Measurements from ENCODE around the gene SMTNL2. TPM values are rescaled to one million over a fixed set of nuclear protein-coding genes. Genes with fewer than 3 reads are reported as not detected.
"Not testable (repeated sequence)": the region's sequence is repeated elsewhere in the genome, so short reads cannot be mapped to it uniquely, and the experiment has no call there.

Gene SMTNL2
- total RNA-seq, 1 experiment from 2014 or later = not detected

GRCh38 chr17:4590981-4591453 is 6.7 kb downstream of the SMTNL2 start:
- H3K27ac ChIP-seq = no peak overlapping the region
- no peaks in the 10 kb centered on the region for H3K36me3 ChIP-seq
- no peaks in the 10 kb centered on the region for H3K9me3 ChIP-seq (replicated peaks)
- no peak for DNase-seq (ENCODE audit: low read depth in 1 of 2, low spot score in 2 of 2)
- H3K27me3 ChIP-seq (replicated peaks) = peaks cover 24% of the 10 kb centered on the region
- no peaks in the 10 kb centered on the region for H3K4me1 ChIP-seq (replicated peaks)
- H3K4me3 ChIP-seq = no peak overlapping the region

- DNase-seq (ENCODE audit: low read depth in 1 of 2, low spot score in 2 of 2) = no peak
- H3K4me3 ChIP-seq = no peak overlapping the region
- peaks cover 18% of the 10 kb centered on the region for H3K27me3 ChIP-seq (replicated peaks)
Observed at GRCh38 chr17:4591529-4591928, 7.2 kb downstream of the SMTNL2 start.

GRCh38 chr17:4592240-4593005 is 8.1 kb downstream of the SMTNL2 start:
- Histone ChIP-seq H3K4me1 (replicated peaks) (no peaks in the 10 kb centered on the region), H3K27me3 (replicated peaks) (peaks cover 10% of the 10 kb centered on the region), H3K9me3 (replicated peaks) (no peaks in the 10 kb centered on the region), H3K36me3 (no peaks in the 10 kb centered on the region), H3K4me3 (no peak overlapping the region), H3K27ac (no peak overlapping the region)
- DNase-seq (ENCODE audit: low read depth in 1 of 2, low spot score in 2 of 2) = no peak

More at GRCh38 chr17:4591529-4591928, 7.2 kb downstream of the SMTNL2 start:
- no peaks in the 10 kb centered on the region for H3K36me3 ChIP-seq
- H3K4me1 ChIP-seq (replicated peaks) = no peaks in the 10 kb centered on the region
- no peaks in the 10 kb centered on the region for H3K9me3 ChIP-seq (replicated peaks)
- no peak overlapping the region for H3K27ac ChIP-seq

- H3K27ac ChIP-seq = no peak overlapping the region
- no peaks in the 10 kb centered on the region for H3K36me3 ChIP-seq
- H3K4me3 ChIP-seq = no peak overlapping the region
- H3K9me3 ChIP-seq (replicated peaks) = no peaks in the 10 kb centered on the region
- peaks cover 9% of the 10 kb centered on the region for H3K27me3 ChIP-seq (replicated peaks)
- no peak for DNase-seq (ENCODE audit: low read depth in 1 of 2, low spot score in 2 of 2)
- no peaks in the 10 kb centered on the region for H3K4me1 ChIP-seq (replicated peaks)
Observed at GRCh38 chr17:4593021-4593421, 8.7 kb downstream of the SMTNL2 start.

GRCh38 chr17:4594406-4594805 is 10.1 kb downstream of the SMTNL2 start:
- no peaks in the 10 kb centered on the region for H3K4me1 ChIP-seq (replicated peaks)
- no peaks in the 10 kb centered on the region for H3K36me3 ChIP-seq
- DNase-seq (ENCODE audit: low read depth in 1 of 2, low spot score in 2 of 2) = no peak
- no peak overlapping the region for H3K27ac ChIP-seq
- no peak overlapping the region for H3K4me3 ChIP-seq
- H3K27me3 ChIP-seq (replicated peaks) = peaks cover 9% of the 10 kb centered on the region; the same call in 1 of the 2 replicates
- no peaks in the 10 kb centered on the region for H3K9me3 ChIP-seq (replicated peaks)

GRCh38 chr17:4594931-4595684 is 10.8 kb downstream of the SMTNL2 start:
- Histone ChIP-seq H3K4me3 (no peak overlapping the region), H3K4me1 (replicated peaks) (no peaks in the 10 kb centered on the region), H3K9me3 (replicated peaks) (no peaks in the 10 kb centered on the region), H3K27me3 (replicated peaks) (peaks cover 9% of the 10 kb centered on the region; the same call in 1 of the 2 replicates), H3K36me3 (no peaks in the 10 kb centered on the region), H3K27ac (no peak overlapping the region)
- DNase-seq (ENCODE audit: low read depth in 1 of 2, low spot score in 2 of 2) = no peak

GRCh38 chr17:4595685-4596342 is 11.5 kb downstream of the SMTNL2 start:
- not testable (repeated sequence) for H3K9me3 ChIP-seq (replicated peaks); H3K27me3 ChIP-seq (replicated peaks); DNase-seq (ENCODE audit: low read depth in 1 of 2, low spot score in 2 of 2); H3K27ac ChIP-seq; H3K4me1 ChIP-seq (replicated peaks); H3K36me3 ChIP-seq; H3K4me3 ChIP-seq

- Histone ChIP-seq H3K27me3 (replicated peaks) (no peaks in the 10 kb centered on the region), H3K9me3 (replicated peaks) (no peaks in the 10 kb centered on the region)
- no peak for DNase-seq (ENCODE audit: low read depth in 1 of 2, low spot score in 2 of 2)
Observed at GRCh38 chr17:4596636-4597380, 12.5 kb downstream of the SMTNL2 start.

GRCh38 chr17:4597975-4598374 is 13.6 kb downstream of the SMTNL2 start:
- H3K4me3 ChIP-seq = no peak overlapping the region
- no peak overlapping the region for H3K27ac ChIP-seq
- no peaks in the 10 kb centered on the region for H3K4me1 ChIP-seq (replicated peaks)
- DNase-seq (ENCODE audit: low read depth in 1 of 2, low spot score in 2 of 2) = no peak
- H3K36me3 ChIP-seq = no peaks in the 10 kb centered on the region
- H3K9me3 ChIP-seq (replicated peaks) = no peaks in the 10 kb centered on the region
- H3K27me3 ChIP-seq (replicated peaks) = no peaks in the 10 kb centered on the region

More at GRCh38 chr17:4596636-4597380, 12.5 kb downstream of the SMTNL2 start:
- Histone ChIP-seq H3K36me3 (no peaks in the 10 kb centered on the region), H3K27ac (no peak overlapping the region), H3K4me3 (no peak overlapping the region), H3K4me1 (replicated peaks) (no peaks in the 10 kb centered on the region)

- no peaks in the 10 kb centered on the region for H3K36me3 ChIP-seq
- no peaks in the 10 kb centered on the region for H3K9me3 ChIP-seq (replicated peaks)
- H3K27me3 ChIP-seq (replicated peaks) = no peaks in the 10 kb centered on the region
- H3K4me3 ChIP-seq = no peak overlapping the region
- no peak overlapping the region for H3K27ac ChIP-seq
- DNase-seq (ENCODE audit: low read depth in 1 of 2, low spot score in 2 of 2) = no peak
- no peaks in the 10 kb centered on the region for H3K4me1 ChIP-seq (replicated peaks)
Observed at GRCh38 chr17:4598776-4599504, 14.6 kb downstream of the SMTNL2 start.

- no peaks in the 10 kb centered on the region for H3K4me1 ChIP-seq (replicated peaks)
- H3K4me3 ChIP-seq = no peak overlapping the region
- H3K27me3 ChIP-seq (replicated peaks) = no peaks in the 10 kb centered on the region
- DNase-seq (ENCODE audit: low read depth in 1 of 2, low spot score in 2 of 2) = no peak
- no peaks in the 10 kb centered on the region for H3K9me3 ChIP-seq (replicated peaks)
- no peak overlapping the region for H3K27ac ChIP-seq
- no peaks in the 10 kb centered on the region for H3K36me3 ChIP-seq
Observed at GRCh38 chr17:4599505-4600281, 15.4 kb downstream of the SMTNL2 start.

GRCh38 chr17:4600563-4600962 is 16.2 kb downstream of the SMTNL2 start:
- Histone ChIP-seq H3K27ac (no peak overlapping the region), H3K27me3 (replicated peaks) (no peaks in the 10 kb centered on the region), H3K36me3 (no peaks in the 10 kb centered on the region), H3K9me3 (replicated peaks) (no peaks in the 10 kb centered on the region), H3K4me3 (no peak overlapping the region), H3K4me1 (replicated peaks) (no peaks in the 10 kb centered on the region)
- DNase-seq (ENCODE audit: low read depth in 1 of 2, low spot score in 2 of 2) = no peak

All from SJSA1 (cell line).